Activated CD8-positive, alpha-beta memory T cell treated with anti-CD3 and anti-CD28 coated beads for 24 hours (primary cell): Measurements from ENCODE around the gene DENND1B.

Source experiments
- DNase-seq: peaks from one replicate; pipeline ENCODE4 v3.0.0-alpha.2; 2020

DENND1B gene

DNA sequence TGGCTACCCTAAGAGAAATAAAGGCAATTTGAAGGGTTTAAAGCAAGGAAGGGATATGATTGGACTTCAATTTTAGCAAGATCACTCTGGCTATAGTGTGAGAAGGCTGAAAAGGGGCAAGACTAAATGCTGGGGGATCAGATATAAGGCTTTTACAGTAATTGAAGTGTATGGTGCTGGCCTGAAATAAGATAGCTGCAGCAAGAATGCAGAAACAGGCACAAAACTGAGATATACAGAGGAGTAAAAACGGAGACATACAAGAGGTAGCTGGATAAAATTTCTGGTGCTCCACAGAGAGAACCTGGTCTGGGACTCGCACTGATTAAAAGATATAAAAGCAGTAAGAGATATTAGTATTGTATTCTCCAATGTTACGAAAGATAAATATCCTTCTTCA is 92.0 kb downstream of the DENND1B start:
- no peak for DNase-seq

DNA sequence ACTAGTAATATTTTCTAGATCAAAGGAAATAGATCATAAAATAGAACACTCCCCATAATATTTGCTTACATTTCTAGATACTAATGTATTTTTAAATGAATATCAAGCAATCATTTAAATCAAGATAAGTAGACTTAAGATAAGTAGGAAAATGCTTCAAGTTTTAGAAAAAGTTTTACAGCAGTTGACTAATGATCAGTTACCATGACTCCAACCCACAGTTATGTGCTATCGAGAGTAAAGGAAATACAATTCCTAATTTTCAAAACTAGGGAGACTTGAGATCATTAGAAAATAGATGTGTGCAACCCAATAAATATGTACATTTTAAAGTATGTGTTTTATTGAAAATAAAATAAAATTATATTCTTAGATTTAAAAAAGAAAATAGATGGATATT is 95.0 kb downstream of the DENND1B start:
- DNase-seq, result no peak

- no peak for DNase-seq
Measured at GRCh38 chr1:197677752-197678295, 97.5 kb downstream of the DENND1B start.

- DNase-seq, result no peak
Measured at GRCh38 chr1:197677313-197677712, 98.0 kb downstream of the DENND1B start.

- DNase-seq, result no peak
Measured at GRCh38 chr1:197675583-197676208, 99.6 kb downstream of the DENND1B start.

- DNase-seq, result no peak
Measured at GRCh38 chr1:197674286-197674685, 101.0 kb downstream of the DENND1B start.

GRCh38 chr1:197673292-197673691 is 102.0 kb downstream of the DENND1B start:
- DNase-seq, result no peak

GRCh38 chr1:197672347-197672746 is 102.9 kb downstream of the DENND1B start:
- DNase-seq, result no peak

DNA sequence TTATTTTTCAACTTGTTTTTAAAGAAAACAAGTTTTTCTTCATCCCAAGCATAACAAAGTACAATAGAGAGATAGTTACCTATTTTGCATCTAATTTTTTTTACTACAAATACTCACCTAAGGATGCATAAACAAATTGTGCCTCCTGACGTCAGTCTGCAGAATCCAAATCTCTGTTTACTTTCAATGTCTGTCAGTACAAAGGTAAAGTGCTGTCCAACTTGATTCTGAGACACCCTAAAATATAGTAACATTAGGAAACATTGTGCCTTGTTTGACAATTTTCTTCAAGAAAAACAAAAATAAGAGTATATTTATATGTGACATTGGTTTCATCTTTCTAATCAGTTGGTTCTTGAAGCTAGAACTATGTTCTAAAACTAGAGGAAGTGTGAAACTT is 103.4 kb downstream of the DENND1B start:
- DNase-seq, result no peak

- DNase-seq, result no peak
Measured at GRCh38 chr1:197671140-197671539, 104.1 kb downstream of the DENND1B start.

DNA sequence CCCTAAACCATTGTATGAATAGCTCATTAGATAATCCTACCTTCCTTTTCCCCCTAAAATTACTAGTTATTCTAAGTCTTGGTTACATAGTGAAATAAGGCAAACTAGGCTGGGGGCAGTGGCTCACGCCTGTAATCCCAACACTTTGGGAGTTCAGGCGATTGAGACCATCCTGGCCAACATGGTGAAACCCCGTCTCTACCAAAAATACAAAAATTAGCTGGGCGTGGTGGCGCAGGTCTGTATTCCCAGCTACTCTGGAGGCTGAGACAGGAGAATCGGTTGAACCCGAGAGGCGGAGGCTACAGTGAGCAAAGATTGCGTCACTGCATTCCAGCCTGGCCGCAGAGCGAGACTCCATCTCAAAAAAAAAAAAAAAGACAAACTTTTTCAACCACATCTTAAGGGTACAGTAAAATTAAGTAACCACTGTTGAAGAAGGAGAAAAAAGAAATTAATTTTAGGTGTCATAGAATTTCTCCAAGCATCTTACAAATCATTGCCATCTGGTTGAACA is 108.5 kb downstream of the DENND1B start:
- no peak for DNase-seq

DNA sequence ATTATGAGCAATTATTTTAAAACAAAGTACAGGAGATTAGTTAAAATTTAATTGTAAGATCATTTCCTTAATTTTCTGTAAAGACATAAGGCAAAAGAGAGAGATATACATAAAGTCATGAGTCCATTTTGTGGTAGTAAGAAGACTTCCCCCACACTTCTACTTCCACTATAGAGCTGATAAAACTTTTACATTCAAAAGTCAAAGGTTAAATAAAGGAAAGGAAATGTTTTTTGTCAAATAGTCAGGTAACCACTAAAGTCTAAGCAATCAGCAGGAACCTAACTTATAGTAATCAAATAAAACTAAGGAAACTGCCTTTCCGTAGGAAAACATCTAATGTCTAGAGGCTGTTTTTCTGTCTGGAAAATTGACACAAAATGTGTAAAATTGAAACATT is 110.9 kb downstream of the DENND1B start:
- no peak for DNase-seq

GRCh38 chr1:197663162-197663953 is 111.9 kb downstream of the DENND1B start:
- no peak for DNase-seq

- DNase-seq, result no peak
Measured at GRCh38 chr1:197660389-197660788, 114.9 kb downstream of the DENND1B start.

DNA sequence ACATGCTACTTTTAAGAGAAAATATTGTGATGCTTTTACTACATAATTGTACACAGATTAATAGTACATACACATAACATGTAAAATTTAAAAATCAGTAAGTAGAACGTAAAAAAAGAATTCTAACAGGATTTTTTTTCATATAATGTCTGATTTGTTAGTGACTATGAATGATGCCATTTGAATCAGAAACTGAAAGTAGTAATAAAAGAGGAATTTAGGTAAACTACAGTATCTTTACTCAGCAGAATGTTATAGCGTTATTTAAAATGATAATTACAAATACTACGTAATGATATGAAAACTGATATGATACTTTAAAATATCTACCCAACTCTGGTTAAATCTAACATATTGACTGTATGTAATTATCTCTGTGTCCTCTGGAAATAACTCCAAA is 116.1 kb downstream of the DENND1B start:
- DNase-seq, result no peak

- DNase-seq, result no peak
Measured at GRCh38 chr1:197649188-197649587, 126.1 kb downstream of the DENND1B start.

- DNase-seq, result no peak
Measured at GRCh38 chr1:197638316-197638715, 137.0 kb downstream of the DENND1B start.

- DNase-seq, result no peak
Measured at GRCh38 chr1:197637406-197637805, 137.9 kb downstream of the DENND1B start.

- no peak for DNase-seq
Measured at GRCh38 chr1:197633447-197634078, 141.7 kb downstream of the DENND1B start.

GRCh38 chr1:197632651-197633050 is 142.6 kb downstream of the DENND1B start:
- DNase-seq, result no peak

DNA sequence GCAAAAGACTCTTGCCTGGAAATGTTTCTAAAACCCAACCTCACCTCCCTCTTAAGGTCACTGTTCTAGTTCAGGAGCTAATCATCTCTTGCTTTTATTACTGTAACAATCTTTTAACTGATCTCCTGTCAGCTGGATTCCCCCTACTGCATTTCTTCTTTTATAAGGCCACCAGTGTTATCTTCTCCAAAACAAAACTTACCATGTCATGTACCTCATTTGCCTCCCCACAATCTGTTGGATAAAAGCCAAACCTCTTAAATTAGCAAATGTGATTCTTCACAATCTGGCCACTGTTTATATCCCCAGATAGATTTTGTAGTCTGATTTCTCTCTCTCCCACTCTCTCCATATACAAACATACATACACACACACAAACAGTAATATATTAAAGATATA is 143.3 kb downstream of the DENND1B start:
- DNase-seq, result no peak

GRCh38 chr1:197622371-197622770 is 152.9 kb downstream of the DENND1B start:
- no peak for DNase-seq

- DNase-seq, result no peak
Measured at GRCh38 chr1:197621761-197622160, 153.5 kb downstream of the DENND1B start.

DNA sequence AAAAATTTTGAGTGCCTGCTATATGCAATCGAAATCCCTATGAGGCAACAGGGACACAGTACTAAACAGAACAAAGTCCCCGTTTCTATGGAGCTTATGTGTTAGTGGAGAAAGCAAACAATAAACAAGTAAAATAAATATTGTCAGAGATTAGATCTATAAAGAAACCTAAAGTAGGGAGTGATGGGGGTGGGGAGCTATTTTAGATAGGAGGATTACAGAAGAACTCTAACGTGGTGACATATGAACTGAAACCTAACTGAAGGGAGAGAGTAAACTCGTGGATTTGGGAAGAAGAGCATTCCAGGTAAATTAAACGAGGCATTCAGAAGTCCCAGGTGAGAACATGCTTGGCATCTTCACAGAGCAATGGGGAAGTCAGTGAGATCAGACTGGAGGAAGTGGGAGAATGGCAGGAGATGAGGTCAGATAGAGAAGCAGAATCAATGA is 154.5 kb downstream of the DENND1B start:
- no peak for DNase-seq
